ENCODE results near the gene LONP2. TPM values are rescaled to one million over a fixed set of nuclear protein-coding genes. Genes with fewer than 3 reads are reported as not detected.

The LONP2 gene
- total RNA-seq, 1 donor from 2014 or later, result 69.5 TPM

DNA sequence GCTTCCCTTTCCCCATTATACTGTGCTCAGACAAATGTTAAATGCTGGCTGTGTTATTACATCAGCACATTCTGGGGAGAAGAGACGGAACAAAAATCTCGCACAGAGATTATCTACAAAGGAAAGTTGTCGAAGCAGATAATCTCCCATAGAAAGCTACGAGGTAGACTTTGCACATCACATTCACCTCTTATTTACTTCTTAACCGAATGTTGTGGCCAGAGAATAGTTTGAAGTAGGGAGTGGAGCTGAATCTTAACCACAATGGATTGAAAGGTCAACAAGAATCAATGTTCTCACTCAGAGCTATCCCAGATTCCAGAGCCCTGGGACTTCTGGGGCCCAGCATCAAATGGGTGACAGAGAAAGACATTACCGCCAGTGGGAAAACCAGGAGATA lies 28.4 kb upstream of the LONP2 start:
- Mint-ChIP-seq H3K9me3 (ENCODE audit: unreplicated experiment) (no peaks in the 10 kb centered on the region), H3K27ac (ENCODE audit: unreplicated experiment) (no peak overlapping the region), H3K4me1 (ENCODE audit: unreplicated experiment) (no peaks in the 10 kb centered on the region), H3K36me3 (ENCODE audit: unreplicated experiment) (no peaks in the 10 kb centered on the region), H3K4me3 (ENCODE audit: unreplicated experiment) (no peak overlapping the region), H3K27me3 (ENCODE audit: unreplicated experiment) (peaks cover 30% of the 10 kb centered on the region)
- DNase-seq (ENCODE audit: extremely low spot score, unreplicated experiment), result no peak
- no peak for TF ChIP-seq CTCF (IDR thresholded peaks at IDR 0.05)

DNA sequence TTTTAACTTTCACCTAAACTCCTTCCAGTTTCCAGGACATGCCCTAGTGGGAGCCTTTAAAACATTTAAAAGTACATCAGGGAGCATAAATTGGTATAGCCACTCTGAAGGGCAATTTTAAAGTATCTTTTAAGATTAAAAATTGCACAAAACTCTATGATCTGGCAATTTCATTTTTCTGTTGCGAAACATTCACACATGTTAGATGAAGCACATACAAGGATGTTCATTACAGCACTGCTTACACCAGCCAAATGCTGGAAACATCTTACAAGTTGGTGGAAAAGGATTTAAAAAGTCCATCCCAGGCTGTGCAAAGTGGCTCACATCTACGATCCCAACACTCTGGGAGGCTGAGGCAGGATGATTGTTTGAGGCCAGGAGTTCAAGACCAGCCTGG lies 26.4 kb upstream of the LONP2 start:
- no peak for TF ChIP-seq CTCF (IDR thresholded peaks at IDR 0.05)
- no peak overlapping the region for H3K27ac Mint-ChIP-seq (ENCODE audit: unreplicated experiment)
- no peaks in the 10 kb centered on the region for H3K36me3 Mint-ChIP-seq (ENCODE audit: unreplicated experiment)
- H3K9me3 Mint-ChIP-seq (ENCODE audit: unreplicated experiment), result no peaks in the 10 kb centered on the region
- H3K4me1 Mint-ChIP-seq (ENCODE audit: unreplicated experiment), result no peaks in the 10 kb centered on the region
- no peak overlapping the region for H3K4me3 Mint-ChIP-seq (ENCODE audit: unreplicated experiment)
- no peak for DNase-seq (ENCODE audit: extremely low spot score, unreplicated experiment)
- peaks cover 30% of the 10 kb centered on the region for H3K27me3 Mint-ChIP-seq (ENCODE audit: unreplicated experiment)

- DNase-seq (ENCODE audit: extremely low spot score, unreplicated experiment), result no peak
- H3K9me3 Mint-ChIP-seq (ENCODE audit: unreplicated experiment), result no peaks in the 10 kb centered on the region
- H3K27ac Mint-ChIP-seq (ENCODE audit: unreplicated experiment), result no peak overlapping the region
- H3K36me3 Mint-ChIP-seq (ENCODE audit: unreplicated experiment), result no peaks in the 10 kb centered on the region
- H3K4me1 Mint-ChIP-seq (ENCODE audit: unreplicated experiment), result no peaks in the 10 kb centered on the region
- H3K27me3 Mint-ChIP-seq (ENCODE audit: unreplicated experiment), result peaks cover 30% of the 10 kb centered on the region
- TF ChIP-seq CTCF (IDR thresholded peaks at IDR 0.05), result no peak
- no peak overlapping the region for H3K4me3 Mint-ChIP-seq (ENCODE audit: unreplicated experiment)
Observed at GRCh38 chr16:48218473-48218872, 25.6 kb upstream of the LONP2 start.

- Mint-ChIP-seq H3K4me3 (ENCODE audit: unreplicated experiment) (no peak overlapping the region), H3K4me1 (ENCODE audit: unreplicated experiment) (no peaks in the 10 kb centered on the region), H3K27ac (ENCODE audit: unreplicated experiment) (no peak overlapping the region), H3K9me3 (ENCODE audit: unreplicated experiment) (no peaks in the 10 kb centered on the region), H3K36me3 (ENCODE audit: unreplicated experiment) (no peaks in the 10 kb centered on the region), H3K27me3 (ENCODE audit: unreplicated experiment) (peaks cover 12% of the 10 kb centered on the region)
- TF ChIP-seq CTCF (IDR thresholded peaks at IDR 0.05), result no peak
- DNase-seq (ENCODE audit: extremely low spot score, unreplicated experiment), result no peak
Observed at GRCh38 chr16:48220891-48221290, 23.2 kb upstream of the LONP2 start.

DNA sequence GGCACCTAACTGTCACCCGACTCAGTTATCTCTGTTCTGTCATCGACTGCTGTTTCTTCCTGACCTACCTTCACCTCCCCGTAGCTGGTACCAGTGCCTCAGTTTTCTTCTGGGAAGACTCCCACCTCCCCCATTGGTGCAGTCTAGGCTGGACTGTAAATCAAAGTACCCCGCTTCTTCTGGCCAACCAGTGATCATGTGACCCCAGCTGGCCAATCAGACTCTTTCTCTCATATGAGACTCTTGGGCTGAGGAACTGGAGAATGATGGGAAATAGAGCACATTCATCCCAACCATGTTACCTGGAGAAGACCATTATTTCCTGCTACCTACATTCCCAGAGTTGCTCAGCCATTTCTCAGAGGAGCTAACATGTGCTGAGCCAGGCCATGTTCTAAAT lies 20.6 kb upstream of the LONP2 start:
- H3K9me3 Mint-ChIP-seq (ENCODE audit: unreplicated experiment), result no peaks in the 10 kb centered on the region
- H3K27me3 Mint-ChIP-seq (ENCODE audit: unreplicated experiment), result peaks cover 6% of the 10 kb centered on the region
- H3K36me3 Mint-ChIP-seq (ENCODE audit: unreplicated experiment), result no peaks in the 10 kb centered on the region
- H3K27ac Mint-ChIP-seq (ENCODE audit: unreplicated experiment), result no peak overlapping the region
- TF ChIP-seq CTCF (IDR thresholded peaks at IDR 0.05), result no peak
- H3K4me1 Mint-ChIP-seq (ENCODE audit: unreplicated experiment), result no peaks in the 10 kb centered on the region
- no peak overlapping the region for H3K4me3 Mint-ChIP-seq (ENCODE audit: unreplicated experiment)
- DNase-seq (ENCODE audit: extremely low spot score, unreplicated experiment), result no peak
